GM18867 (cell line): ENCODE measurements around the gene CD72.

Experiments used
- ATAC-seq: cut with Tn5 transposase; IDR thresholded peaks from one replicate; pipeline ENCODE4 v1.9.1; 2021; ENCODE audit warnings: mild to moderate bottlenecking, moderate library complexity; ENCODE audit not compliant: unreplicated experiment

Gene CD72, protein sequence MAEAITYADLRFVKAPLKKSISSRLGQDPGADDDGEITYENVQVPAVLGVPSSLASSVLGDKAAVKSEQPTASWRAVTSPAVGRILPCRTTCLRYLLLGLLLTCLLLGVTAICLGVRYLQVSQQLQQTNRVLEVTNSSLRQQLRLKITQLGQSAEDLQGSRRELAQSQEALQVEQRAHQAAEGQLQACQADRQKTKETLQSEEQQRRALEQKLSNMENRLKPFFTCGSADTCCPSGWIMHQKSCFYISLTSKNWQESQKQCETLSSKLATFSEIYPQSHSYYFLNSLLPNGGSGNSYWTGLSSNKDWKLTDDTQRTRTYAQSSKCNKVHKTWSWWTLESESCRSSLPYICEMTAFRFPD

DNA sequence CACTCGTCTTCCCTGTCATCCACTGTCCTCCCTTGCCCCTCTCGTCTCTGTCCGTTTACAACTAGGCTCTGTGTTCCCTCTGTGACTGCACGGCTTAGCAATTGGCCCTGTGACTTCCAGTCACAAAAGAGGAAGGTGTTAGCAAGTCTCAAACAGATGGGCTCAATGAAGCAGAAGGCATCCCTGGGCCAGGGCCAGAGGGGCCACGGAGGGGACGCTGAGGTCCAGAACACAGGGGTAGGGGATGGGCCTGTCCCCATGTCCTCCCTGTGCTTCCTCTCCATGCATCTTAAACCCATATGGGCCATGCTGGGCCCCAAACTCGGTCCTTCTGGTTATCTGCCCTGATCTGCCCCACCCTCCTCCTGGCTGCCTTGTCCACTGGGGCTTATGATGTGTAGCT is at the start of gene CD72:
TSS of gene CD72 (minus strand) at position 89 of the 403 bp plus-strand sequence. CDS start 110 bp downstream, outside the sequence.
- no peak for ATAC-seq

DNA sequence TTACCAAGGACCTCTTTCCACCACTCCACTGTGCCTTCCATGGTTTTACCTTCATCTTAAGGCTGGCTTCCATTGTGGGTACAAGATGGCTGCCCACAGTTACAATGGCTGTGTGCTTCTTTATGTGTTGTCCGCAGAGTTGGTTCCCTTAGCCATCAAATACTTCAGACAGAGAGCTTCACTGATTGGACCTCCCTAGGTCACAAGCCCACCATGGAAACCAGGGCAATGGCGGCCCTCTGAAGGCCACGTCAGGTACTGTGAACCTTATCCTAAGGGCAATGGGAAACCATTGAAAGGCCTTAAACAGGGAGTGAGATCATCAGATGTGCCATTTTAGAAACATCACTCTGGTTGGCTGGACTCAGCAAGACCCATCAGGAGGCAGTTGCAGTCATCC is 49.7 kb upstream of the CD72 start:
- no peak for ATAC-seq

DNA sequence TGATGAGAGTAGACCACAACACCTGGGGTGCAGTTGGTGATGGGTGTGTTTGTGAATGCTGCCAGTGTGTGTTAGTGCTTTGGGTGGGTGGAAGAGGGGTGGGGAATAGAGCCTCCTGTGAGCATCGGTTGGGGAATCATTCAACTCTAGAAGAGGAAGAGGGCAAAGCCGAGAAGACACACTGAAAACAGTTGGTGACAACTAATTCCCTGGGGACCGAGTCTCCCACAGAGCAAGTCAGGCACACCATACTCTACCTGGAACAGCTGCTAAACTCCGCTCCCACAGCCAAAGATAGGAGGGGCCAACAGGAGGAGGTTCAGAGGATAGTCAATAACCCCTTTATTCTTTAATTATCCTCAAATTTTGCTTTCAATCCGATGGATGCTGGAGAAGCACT is 48.3 kb upstream of the CD72 start:
- no peak for ATAC-seq

DNA sequence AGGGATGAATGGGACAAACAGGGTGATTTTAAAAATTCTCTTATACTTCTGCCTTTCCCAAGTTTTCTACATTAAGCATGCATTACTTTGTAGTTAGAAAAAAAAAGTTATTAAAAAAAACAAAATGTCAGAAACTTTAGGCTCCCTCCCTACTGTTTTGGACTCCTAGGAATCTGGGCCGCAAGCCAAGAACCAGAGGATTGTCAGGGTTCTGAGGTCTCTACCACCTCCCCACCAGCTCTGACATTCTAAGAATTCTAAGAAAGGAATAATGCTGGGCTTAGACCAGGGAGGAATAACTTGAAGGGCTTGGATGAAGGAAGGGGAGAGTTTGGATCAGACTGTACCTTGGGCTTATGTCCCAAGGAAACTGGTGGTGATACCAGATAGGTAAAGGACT is 47.8 kb upstream of the CD72 start:
- no peak for ATAC-seq

- no peak for ATAC-seq
Measured at GRCh38 chr9:35665471-35665818, 47.2 kb upstream of the CD72 start.

- peak; percentile 72 for ATAC-seq
Measured at GRCh38 chr9:35664531-35665470, 46.6 kb upstream of the CD72 start, which contains the start of gene ARHGEF39. Gene ARHGEF39 (minus strand): TSS chr9:35665195. CDS start chr9:35665169, 26 bp downstream.

DNA sequence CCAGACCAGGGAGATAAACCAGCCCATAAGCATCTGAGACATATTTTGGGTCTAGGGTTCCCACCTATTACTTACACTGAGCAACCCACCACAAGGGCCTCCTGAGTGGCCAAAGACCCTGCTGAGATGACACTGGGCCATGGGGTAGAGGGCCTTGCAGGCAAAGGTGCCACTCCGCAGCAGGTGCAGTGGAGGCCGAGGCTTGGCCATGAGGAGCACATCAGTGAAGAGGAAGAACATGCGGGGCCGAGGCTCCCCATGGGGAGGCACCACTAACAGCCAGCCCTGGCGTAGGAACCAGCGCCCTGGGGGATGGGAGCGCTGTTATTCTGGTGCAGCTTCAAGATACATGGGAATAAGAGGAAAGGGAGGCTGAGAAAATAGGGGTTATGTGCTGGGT is 44.2 kb upstream of the CD72 start:
- no peak for ATAC-seq

DNA sequence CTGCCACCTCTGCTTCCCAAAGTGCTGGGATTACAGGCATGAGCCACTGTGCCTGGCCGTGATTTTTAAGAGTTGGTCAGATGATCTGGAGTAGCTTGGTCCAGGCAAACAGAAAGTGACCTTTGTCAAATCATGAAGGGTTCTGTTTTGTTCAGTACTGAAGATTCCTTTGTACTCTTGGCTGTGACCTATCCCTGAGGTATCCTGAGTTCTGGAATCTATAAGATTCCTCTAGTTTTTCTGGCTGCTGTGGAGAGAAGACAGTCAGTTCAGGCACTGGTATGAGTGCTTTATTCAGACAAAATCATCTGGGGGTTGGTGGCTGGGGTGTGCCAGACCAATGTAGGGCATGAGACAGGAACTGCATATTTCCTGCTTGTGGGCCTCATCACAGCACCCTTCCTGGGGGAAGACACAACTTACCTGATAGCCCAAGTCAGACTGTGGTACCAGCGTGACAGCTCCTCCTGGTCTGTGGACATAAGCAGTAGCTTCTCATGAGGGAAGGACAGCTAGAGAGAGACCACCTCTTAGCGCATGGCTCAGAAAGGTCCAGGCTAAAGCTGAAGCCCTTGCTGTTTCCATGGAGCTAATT is 43.6 kb upstream of the CD72 start:
- no peak for ATAC-seq

GRCh38 chr9:35660966-35661415 is 42.8 kb upstream of the CD72 start:
- no peak for ATAC-seq

DNA sequence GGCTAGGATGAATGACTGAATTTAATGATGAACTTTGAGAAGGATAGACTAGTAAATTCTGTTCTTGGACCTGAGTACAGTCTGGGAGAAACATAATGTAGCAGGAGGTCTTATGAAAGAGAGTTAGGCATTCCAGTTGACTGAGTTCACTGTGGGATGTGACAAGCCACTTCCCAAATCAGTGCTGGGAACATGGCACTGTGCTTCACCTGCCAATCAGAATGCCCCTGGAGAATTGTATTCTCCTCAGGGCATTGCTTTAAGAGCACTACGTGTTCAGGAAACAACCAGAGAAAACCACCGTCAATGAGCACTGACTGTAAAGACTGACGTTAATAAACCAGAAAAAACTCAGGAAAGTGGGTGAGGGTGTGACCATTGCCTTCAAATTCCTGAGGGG is 41.1 kb upstream of the CD72 start:
- no peak for ATAC-seq

- ATAC-seq = no peak
Measured at GRCh38 chr9:35658968-35659220, 40.7 kb upstream of the CD72 start.

DNA sequence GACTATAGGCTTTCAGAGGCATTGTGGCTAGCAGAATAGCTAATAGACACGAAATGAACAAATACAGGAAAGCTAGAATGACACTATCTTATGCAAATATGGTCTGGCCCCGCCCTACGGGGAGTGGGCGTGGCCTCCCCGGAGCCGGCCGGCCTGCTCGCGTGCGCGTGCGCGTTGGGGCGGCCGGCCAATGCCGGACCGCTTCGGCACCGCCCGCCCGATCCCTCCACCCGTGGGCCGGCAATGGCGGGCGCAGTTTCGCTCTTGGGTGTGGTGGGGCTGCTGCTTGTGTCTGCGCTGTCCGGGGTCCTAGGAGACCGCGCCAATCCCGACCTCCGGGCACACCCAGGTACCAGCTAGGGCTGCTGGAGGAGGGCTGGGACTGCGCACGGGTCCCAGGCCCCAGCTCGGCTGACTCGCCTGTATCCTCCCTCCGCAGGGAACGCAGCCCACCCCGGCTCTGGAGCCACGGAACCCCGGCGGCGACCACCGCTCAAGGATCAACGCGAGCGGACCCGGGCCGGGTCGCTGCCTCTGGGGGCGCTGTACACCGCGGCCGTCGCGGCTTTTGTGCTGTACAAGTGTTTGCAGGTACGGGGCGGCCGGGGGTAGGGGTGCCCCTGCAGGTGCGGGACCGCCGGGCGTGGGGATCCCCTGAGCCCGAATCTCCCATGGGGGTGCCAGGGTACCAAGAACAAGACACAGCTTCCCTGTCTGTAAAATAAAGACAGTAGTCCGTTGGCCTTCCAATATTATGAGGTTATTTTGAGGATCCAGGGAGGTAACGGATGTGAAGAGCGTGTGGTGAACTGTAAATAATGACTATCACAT is 40.1 kb upstream of the CD72 start, which contains the start of gene CCDC107:
TSS of gene CCDC107 (plus strand) at position 156 of the 831 bp plus-strand sequence. CDS start at position 244, 88 bp downstream.
- peak; percentile 66 for ATAC-seq

GRCh38 chr9:35657546-35658136 is 39.4 kb upstream of the CD72 start, which contains the start of gene RMRP:
Gene RMRP (minus strand): TSS chr9:35658019.
- ATAC-seq = peak; percentile 80

DNA sequence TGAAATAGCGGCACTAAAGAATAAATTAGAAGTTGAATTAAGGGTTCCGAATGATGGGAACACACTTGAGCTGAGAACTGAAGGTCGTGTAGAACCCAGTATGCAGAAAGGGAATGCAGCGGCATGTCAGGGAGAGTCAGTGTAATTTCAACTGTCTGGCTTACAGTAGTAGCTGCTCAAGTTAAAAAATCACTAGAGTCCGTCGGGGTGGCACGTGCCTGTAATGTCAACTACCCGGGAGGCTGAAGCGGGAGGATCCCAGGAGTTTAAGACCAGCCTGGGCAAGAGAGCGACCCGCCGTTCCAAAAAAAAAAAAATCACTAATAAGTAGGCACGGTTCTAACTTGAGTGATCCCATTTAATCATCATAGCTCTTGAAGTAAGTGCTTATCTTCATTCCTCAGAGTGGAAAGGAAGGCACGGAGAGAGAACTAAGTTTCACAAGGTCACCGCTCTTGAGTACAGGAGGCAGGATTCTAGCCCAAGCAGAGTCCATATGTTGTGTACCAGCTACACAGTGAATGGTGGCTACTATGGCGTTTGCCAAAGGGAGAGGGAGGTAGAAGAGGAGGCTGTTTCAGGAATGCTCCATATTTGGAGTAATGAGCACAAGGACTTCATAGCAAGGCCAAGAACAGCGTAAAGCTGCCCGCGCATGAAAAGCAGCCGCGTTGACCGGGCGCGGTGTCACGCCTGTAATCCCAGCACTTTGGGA is 38.8 kb upstream of the CD72 start:
- ATAC-seq = no peak

DNA sequence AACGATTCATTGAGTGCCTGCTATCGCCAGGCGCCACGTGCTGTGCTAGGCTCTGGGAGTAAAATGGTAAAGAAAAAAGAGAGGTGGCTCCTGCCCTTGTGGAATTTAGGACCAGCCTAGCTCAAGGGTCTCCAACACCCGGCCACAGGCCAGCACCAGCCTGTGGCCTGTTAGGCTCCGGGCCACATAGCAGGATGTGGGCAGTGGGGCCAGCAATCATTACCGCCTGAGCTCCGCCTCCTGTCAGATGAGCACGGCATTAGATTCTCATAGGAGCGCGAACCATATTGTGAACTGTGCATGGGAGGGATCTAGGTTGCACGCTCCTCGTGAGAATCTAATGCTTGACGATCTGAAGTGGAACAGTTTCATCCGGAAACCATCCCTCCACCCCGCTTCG is 38.1 kb upstream of the CD72 start:
- no peak for ATAC-seq

DNA sequence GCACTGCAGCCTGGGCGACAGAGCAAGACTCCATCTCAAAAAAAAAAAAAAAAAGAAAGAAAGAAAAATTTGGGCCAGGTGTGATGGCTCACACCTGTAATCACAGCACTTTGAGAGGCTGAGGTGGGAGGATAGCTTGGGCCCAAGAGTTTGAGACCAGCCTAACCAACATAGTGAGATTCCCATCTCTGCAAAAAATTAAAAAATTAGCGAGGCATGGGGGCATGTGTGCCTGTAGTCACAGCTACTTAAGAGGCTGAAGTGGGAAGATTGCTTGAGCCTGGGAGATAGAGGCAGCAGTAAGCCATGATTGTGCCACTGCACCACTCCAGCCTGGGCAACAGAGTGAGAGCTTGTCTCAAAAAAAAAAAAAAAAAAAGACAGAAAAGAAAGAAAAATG is 35.4 kb upstream of the CD72 start:
- ATAC-seq = no peak

GRCh38 chr9:35652829-35653209 is 34.6 kb upstream of the CD72 start:
- no peak for ATAC-seq

DNA sequence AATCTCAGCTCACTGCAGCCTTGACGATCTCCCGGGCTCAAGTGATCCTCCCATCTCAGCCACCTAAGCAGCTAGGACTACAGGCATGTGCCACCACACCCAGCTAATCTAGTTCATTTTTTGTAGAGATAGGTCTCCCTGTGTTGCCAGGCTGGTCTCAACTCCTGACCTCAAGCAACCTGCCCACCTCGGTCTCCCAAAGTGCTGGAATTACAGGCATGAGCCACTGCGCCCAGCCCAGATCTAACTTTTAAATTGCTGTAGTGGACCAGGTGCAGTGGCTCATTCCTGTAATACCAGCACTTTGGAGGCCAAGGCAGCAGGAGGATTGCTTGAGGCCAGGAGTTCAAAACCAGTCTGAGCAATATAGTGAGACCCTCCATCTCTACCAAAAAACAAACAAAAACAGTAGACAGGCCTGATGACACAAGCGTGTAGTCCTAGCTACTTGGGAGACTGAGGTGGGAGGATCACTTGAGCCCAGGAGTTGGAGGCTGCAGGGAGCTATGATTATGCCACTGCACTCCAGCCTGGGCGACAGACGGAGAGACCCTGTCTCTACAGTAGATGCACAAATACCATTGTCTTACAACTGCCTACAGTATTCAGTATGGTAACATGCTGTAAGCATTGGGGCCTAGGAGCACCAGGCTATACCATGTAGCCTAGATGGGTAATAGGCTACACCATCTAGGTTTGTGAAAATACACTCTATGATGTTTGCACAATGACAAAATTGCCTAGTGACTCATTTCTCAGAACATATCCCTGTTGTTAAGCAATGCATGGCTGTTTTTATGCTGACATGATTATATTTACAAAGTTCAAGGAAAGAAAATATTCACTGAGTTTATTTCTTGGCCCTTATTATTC is 34.0 kb upstream of the CD72 start:
- no peak for ATAC-seq
